22Rv1 (cell line): ENCODE data around the gene FANCC.

Source experiments
- H3K27ac ChIP-seq: fragments of 450-650 bp; 2 replicates; pipeline ENCODE4 v1.5.1; 2017
- CTCF ChIP-seq: fragments of 450-650 bp; IDR thresholded peaks from 2 replicates; pipeline ENCODE4 v1.5.1; 2017; ENCODE audit warnings: mild to moderate bottlenecking
- ZFX ChIP-seq: fragments of 450-650 bp; IDR thresholded peaks from 2 replicates; pipeline ENCODE4 v1.6.1; 2017; ENCODE audit warnings: antibody characterized with exemption, borderline replicate concordance

The FANCC gene

GRCh38 chr9:95126739-95127138 is 190.8 kb downstream of the FANCC start:
- H3K27ac ChIP-seq: no peak overlapping the region
- no peak for TF ChIP-seq CTCF
- TF ChIP-seq ZFX: no peak

- H3K27ac ChIP-seq: no peak overlapping the region
- TF ChIP-seq CTCF (no peak), ZFX (no peak)
Measured at GRCh38 chr9:95125652-95126051, 191.9 kb downstream of the FANCC start.

- H3K27ac ChIP-seq: no peak overlapping the region
- TF ChIP-seq CTCF (peak; percentile 31), ZFX (no peak)
Measured at GRCh38 chr9:95124582-95125367, 192.7 kb downstream of the FANCC start.

- no peak overlapping the region for H3K27ac ChIP-seq
- TF ChIP-seq CTCF: no peak
- TF ChIP-seq ZFX: no peak
Measured at GRCh38 chr9:95120781-95121370, 196.6 kb downstream of the FANCC start.

GRCh38 chr9:95118596-95118995 is 198.9 kb downstream of the FANCC start:
- no peak overlapping the region for H3K27ac ChIP-seq
- TF ChIP-seq ZFX: no peak
- no peak for TF ChIP-seq CTCF

- peak overlapping the region; percentile 54 for H3K27ac ChIP-seq
- TF ChIP-seq ZFX (no peak), CTCF (no peak)
Measured at GRCh38 chr9:95116808-95117204, 200.7 kb downstream of the FANCC start.

GRCh38 chr9:95116002-95116807 is 201.3 kb downstream of the FANCC start:
- TF ChIP-seq ZFX (no peak), CTCF (peak; percentile 89)
- H3K27ac ChIP-seq: peak overlapping the region; percentile 54
